Stimulated activated CD4-positive, alpha-beta T cell treated with anti-CD3 and anti-CD28 coated beads, Interleukin-12 subunit alpha, Interleukin-12 subunit beta, amount 100 ng/mL, for 24 hours (primary cell): ENCODE measurements around the gene WNT9B.

Experiments used
- DNase-seq, 2 experiments: peaks; one replicate each; pipeline ENCODE4 v3.0.0-alpha.2; 2020; ENCODE audit warnings: low read depth in 2 of 2

The WNT9B gene

DNA sequence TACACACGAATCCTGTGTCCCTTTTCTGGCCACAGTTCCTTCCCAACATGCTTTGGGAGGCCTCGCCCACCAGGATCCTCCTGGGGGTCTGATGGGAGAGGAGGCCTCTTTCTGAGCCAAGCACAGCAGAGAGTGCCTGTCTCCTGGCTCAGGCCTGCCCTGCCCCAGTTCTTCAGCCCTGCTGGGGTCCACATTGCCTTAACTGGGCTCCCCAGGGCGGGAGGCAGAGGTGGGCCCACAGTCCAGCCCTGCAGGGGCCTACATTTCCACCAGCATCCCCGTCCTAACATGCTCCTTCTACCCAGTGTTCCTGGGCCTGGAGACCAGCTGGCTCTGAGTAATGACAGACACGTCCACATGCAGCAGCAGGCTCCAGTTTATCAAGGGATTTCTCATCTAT lies 29.6 kb downstream of the WNT9B start:
- no peak for DNase-seq

DNA sequence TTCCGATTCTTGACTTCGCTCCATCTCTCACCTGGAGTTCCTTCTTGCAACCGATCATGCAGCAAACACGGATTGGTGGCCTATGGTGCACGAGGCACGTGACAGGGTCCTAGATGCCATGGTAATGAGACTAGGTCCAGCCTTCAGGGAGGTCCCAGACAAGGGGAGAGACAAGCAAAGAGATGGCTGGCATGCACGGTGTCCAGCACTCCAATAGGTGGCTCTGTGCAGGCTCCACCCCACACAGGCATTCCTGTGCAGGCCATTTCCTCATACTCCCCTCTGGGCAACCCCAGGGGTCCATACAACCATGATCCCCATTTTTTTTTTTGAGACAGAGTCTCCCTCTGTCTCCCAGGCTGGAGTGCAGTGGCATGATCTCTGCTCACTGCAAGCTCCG lies 31.3 kb downstream of the WNT9B start:
- DNase-seq = no peak

DNA sequence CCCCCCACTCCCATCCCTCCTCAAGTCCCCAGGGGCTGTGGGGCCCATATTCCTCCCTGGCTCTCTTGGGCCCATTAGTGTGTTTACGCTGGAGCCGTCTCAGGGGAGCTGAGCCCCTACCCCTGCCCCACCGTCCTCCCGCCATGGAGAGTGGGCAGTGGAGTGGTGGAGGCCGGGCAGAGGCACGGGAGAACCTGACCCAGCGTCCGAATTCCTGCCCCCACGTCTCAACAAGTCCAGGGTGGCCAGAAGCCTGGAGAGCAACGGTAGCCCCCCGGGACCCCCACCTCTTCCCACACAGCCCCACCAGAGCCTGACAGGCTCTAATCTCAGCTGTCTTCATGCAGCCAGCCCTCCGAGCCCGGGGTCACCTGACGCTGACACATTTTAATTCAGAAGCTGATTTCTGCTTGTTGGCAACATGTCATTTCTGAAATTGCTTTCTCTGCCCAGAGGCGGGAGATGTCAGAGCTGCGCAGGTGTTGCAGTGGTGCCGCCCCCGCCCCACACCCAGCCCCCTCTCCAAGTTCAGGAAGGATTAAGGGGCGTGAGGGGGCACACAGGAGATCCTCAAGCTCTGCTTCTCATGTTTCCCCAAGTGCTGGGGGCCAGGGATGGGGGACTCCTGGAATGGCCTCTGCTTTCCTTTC lies 32.6 kb downstream of the WNT9B start:
- DNase-seq = no peak

DNA sequence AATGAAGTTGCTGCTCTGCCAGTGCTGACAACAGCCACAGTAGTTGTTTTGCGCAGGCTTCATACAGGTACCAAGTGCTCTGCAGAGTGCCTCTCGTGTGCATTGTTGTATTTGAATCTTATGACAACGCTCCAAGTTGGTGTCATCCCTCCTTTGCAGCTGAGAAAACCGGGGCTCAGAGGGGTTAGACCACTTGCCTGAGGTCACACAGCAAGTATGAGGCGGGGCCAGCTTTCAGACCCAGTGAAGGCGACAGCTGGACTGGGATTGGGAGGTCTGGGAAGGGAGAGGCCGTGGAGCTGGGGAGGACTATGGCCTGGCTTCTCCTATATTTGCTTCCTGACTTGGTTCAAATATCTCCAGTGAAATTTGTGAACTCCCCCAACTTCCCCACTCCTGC lies 33.2 kb downstream of the WNT9B start:
- DNase-seq = no peak

DNA sequence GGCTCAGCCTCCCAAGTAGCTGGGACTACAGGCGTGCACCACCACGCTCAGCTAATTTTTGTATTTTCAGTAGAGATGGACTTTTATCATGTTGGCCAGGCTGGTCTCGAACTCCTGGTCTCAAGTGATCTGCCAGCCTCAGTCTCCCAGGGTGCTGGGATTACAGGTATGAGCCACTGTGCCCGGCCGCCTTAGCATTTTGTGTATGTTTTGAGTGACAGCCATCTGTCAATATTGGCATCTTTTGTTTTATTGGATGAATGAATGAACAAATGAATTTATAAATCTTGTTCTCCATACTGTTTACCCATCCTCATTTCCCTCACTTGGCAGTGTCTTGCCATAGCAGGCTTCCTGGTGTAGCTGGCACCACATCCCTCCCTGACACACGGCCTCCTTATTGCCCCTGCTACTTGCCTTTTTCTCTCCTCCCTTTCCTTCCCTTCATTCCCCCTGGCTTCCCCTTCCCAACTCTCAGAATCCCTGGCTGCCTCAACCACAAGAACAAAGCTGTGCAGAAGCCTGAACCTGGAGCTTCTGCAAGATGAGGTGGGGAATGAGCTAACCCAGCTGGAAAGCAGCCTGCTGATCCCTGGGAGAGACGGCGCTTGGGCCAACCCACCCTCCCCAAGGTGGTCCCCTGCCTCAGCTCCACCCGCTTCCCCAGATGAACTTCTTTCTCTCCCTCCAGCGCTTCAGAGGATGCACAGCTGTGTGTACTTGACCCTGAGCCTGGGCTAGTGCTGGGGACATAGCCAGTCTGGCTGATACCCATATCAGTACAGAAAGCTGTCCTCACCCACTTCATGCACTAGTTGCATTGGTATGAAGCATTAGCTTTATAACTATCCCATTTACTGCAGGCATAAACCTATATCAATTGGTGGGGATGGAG lies 34.3 kb downstream of the WNT9B start:
- DNase-seq = no peak

DNA sequence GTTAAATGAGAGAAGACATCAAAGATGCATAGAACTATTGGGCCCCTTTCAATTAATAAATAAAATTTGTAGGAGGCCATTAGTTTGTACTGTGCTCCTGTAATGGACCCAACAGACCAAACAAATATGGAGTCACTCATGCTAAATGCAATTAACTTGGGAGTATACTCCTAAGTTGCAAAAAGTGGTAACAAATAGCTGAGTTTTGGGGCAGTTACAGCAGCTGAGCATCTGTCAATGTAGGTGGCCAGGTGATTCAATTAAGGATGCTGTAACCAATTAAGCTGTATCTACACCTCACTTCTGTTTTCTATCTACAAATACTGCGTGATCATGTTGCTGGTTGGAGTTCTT lies 34.9 kb downstream of the WNT9B start:
- no peak for DNase-seq

DNA sequence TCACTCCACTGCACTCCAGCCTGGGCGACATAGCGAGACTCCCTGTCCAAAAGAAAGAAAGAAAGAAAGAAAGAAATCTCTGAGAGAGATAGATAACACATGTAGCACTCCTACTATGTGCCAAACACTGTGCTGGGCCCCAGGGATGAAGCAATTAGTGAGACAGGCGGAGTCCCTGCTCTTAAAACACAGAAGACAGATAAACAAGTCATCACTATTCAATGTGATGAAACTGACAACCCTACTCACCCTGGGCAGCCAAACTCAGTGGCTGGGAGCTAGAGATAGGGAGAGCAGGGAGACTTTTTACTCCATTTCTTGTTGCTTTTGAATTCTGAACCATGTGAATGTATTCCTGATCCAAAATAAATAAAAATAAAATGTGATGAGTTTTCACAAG lies 36.3 kb downstream of the WNT9B start:
- no peak for DNase-seq

DNA sequence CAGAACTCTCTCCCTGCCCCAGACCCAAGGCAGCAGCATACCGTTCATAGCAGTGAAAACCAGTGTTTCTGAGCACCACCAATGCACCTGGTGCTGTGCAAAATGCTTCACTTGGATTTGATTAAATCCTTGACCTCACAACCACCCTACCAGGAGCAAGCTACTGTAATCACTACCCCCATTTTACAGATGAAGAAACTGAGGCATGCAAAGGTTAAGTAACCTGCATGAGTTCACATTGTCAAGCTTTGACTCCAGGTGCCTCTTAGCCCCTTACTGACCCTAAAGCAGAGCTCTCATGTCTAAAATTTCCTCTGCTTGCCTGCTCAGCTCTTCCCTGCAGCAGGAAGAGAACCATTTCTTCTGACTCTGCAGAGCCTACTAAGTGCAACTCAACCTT lies 37.3 kb downstream of the WNT9B start:
- no peak for DNase-seq

DNA sequence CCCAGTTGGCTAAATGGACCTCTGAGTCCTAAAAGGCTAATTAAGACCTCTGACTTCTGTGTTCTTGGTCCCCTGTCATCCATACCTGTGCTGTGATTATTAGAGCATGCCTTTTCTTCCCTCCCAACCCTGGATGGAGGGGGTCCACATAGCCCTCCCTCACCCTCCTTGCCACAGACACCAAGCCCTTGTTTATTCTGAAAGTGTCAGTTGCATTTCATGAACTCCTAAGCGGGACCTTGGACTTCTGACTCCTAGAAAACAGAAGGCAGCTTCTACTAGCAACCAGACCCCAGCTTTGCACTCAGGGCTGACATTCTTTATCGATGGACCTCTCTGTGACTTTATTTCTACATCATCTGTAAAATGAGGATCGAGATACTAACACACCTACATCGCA lies 38.1 kb downstream of the WNT9B start:
- no peak for DNase-seq

DNA sequence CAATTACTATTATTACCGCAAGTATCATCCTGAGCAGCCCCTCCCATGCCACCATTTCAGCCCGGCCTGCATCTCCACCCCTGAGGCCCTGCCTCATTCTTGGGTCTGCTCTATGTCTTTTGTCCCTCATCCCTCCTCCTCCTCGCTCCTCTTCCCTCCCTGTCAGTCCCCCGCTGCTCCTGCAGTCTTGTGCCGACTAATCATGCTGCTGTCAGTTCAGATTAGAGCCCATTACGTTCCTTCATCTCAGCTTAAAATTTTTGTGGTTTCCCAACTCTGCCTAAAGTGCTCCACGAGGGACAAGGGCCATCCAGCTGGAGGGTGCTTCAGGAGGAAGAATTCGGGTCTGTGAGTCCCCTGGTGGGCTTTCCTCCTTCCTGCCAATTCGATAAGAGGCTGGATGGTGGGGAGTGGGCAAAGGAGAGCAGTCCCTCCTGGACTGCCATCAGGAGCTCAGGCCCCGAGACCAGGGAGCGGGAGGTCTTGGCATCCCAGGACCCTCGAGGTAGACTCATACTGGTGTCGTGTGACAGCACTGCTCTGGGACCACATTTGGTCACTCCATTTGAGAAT lies 38.7 kb downstream of the WNT9B start:
- no peak for DNase-seq

DNA sequence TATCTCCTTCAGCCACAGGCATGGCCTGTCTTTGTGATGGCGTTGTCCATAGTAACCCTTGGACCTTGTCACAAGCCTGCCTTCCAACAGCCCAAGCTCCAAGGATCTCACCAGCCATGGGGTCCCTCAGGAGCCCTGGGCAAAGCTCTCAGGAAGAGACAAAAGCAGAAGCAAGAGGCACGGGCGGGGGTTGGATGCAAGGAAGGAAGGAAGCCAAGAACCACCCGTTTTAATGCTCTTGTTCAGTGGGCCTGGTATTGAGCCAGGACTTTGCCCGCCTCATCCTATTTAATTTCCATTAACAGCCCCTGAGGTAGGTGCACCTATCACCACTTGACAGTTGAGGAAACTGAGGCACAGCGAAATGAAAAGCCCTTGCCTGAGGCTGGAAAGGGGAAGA lies 39.3 kb downstream of the WNT9B start:
- no peak for DNase-seq

DNA sequence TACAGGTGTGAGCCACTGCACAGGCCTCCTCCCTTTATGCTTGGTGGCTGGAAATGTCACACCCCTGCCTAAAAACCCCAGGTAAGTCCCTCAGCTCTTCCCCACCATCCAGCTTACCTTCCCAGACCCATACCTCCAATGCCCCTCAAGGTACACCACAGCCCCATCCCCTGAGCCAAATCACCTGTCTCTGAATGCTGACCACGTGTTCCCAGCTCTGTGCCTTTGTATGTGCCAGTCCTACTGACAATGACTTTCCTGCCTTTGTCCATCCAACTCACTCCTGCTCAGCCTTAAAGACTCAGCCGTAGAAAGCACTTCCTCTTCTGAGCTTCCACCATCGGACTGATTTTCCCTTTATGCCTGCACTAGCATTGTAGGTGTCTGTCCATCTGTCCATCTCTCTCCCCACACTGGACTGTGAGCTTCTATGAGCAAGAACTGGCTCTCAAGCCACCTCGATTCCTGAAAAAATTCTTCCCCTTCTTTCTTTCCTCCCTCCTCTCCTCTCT lies 40.9 kb downstream of the WNT9B start:
- DNase-seq = no peak

DNA sequence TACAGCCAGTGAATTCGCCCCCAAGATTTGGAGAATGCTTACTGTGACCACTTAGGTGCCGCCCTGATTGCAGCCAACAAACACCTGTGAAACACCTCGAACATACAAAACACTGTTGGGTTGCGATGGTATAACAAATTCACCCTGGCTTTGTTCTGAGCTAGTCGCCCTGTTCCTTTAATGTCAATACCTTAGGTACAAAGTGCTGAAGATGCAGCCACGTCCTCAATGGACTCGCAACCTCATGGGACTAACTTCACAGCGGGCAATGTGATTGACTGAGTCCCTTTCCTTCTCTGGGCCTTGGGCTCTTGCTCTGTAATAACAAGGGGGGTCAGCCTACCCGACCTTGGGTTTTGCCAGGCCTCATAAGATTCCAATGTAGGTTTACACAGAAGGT lies 42.6 kb downstream of the WNT9B start:
- DNase-seq = no peak

DNA sequence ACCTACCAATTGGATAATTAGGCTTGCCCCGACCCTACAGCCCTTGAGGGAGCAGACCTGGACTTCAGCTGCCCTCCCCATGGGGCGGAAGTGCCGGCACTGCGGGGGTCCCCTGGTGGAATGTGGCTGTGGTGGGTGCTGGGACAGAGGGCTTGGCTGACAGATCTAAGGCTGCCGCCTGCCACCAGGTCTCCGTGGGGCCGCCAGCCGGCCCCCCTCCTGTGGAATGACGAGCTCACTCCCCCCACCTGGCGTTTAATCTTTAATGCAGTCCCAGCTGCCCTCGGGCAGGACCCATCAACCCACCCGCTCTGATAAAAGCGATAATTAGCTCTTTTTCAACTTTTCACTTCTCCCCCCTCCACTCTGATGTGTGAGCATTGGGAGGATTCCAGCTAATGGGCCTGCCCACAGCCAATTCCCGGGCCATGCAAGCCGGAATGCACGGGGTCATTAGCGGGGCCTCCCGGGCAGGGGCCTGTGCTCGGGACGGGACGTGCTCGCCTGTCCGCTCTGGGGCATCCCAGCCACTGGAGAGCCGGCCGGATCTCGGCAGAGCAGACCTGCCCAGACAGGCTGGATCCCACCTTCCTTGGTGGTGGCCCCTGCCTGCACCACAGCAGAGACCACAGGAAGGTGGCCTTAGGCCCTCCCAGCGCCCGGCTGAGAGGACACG lies 43.2 kb downstream of the WNT9B start:
- no peak for DNase-seq

DNA sequence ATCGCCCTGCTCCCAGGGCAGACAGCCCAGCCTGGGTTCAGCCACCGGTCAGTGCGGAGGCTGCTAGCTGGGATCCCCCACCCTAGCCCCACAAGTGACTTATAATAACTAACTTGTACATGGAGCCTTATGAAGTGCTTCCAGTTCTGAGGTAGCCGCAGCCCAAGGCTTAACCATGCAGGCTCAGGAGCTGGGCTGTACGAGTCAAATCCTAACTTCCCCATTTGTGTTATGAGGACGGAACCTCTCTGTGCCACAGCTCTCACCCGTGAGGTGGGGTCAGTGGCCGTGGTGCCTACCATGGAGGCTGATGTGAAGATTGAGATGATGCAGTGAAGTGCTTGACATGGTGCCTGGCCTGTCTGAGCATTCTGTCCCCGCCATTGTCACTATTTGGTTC lies 43.8 kb downstream of the WNT9B start:
- DNase-seq = no peak

DNA sequence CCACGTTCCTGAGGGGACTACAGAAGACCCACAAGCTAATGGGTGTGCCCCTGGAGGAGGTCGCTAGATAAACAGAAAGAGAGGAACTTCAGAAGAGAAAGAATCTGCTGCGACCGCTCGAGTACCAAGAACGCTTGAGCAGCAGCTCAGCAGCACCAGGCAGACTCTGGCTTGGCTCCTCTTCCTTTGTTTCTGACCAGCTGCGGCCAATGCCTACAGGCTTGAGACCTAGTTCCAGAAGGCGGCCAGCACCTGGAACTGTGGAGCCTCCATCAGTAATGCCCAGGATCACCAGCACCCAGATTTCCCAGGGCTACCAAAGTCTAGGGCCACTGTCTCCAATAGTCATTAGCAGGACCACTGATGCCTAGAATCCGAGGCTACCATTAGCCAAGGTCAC lies 45.6 kb downstream of the WNT9B start:
- no peak for DNase-seq

DNA sequence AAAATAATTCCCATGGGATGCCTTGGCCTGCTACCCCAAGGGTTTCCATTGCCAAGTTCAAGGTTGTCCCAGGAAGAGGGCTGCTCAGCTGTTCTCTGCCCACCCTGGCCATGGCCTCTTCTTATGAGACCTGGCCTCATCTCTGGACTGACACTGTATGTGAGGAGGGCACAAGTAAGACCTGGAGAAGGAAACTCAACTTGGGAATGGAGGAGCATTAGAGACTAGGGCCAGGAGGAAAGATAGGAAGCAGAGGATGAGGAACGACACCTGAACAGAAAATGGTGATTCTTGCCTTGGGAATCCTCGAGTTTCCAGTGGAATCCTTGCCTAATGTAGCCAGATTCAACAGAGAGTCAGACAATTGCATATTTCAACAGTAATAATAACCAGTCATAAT lies 47.0 kb downstream of the WNT9B start:
- no peak for DNase-seq

DNA sequence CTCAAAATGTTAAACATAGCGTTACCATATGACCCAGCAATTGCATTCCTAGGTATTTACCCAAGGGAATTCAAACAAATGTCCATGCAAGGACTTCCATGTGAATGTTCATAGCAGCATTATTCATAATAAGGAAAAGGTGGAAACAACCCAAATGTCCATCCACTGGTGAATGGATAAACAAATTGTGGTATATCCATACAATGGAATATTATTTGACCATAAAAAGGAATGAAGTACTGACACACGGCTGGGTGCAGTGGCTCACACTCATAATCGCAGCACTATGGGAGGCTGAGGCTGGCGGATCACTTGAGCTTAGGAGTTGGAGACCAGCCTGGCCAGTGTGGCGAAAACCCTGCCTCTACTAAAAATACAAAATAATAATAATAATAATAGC lies 47.5 kb downstream of the WNT9B start:
- DNase-seq = no peak

DNA sequence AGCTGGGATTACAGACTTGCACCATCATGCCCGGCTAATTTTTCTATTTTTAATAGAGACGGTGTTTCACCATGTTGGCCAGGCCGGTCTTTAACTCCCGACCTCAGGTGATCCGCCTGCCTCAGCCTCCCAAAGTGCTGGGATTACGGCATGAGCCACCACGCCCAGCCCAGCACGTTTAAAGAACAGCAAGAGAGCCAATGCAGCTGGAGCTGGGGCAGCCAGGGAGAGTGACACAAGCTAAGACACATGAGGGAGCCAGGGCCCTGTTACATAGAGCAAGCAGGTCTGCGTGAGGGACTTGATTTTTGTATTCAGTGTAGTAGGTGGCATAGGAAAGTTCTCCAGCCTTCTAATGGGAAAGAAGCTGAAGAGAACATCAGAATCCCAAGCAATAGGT lies 49.9 kb downstream of the WNT9B start:
- no peak for DNase-seq

DNA sequence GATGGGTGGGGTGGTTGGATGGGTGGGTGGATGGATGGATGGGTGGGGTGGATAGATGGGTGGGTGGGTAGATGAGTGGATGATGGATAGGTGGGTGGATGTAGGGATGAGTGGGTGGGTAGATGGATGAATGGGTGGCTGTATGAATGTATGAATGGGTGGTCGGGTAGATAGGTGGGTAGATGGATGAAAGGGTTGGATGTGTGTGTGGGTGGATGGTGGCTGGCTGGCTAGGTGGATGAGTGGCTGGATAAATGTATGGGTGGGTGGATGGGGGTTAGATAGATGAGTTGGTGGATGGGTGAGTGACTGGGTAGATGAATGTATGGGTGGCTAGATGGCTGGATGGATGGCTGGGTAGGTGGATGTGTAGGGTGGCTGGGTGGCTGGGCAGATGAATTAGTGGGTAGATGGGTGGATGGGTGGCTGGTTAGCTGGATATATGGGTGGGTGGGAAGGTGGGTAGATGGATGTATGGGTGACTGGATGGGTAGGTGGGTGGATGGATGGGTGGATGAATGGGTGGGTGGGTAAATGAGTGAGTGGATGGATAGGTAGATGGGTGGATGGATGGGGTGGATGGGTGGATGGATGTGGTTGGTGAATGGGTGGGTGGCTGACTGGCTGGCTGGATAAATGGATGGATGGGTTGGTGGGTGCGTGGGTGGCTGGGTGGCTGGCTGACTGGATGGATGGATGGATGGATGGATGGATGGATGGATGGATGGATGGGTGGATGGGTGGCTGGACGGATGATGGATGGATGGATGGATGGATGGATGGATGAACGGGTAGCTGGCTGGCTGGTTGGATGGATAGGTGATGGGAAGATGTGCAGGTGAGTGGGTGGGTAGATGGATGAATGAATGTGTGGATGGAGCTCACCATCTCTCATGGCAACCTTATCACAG lies 52.6 kb downstream of the WNT9B start:
- DNase-seq = no peak

DNA sequence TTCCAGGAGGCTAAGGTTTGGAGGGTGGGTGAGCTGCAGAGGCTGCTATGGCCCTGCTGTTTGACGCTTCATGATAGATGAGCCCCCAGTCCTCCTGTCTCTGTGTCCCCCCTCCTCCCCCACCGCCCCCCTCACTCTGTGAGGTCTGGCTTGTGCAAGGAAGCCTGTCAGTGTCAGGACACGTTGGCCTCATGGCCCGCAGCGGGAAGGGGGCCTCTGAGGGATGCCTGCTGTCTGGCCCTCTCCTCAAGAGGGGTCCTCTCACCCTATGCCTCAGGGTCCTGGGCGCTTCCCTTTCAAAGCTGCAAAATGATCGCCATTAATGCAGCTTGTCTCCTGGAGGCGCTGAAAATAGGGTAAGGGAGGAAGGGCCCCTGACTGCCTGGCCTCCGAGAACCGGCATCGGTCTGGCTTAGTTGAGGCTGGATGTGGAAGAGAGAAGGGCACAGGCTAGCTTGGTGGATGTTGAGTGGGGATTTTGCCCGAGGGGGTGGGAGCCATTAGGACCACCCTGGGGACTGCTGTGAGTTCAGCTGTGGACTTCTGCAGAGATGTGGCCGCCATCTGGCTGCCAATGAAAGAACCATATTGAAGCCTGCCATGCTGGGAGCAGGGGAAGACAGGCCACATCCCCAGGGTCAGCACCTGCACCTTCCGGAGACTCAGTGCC lies 56.8 kb downstream of the WNT9B start:
- no peak for DNase-seq
